GM10248 (cell line): ENCODE data around the gene MVB12B.

ENCODE experiments used
- CTCF ChIA-PET: fragments of 300-600 bp; sonication (Branson Sonifier 250); formaldehyde crosslinking; extraction: SDS; loops from one replicate; lab custom pipeline; 2021; ENCODE audit warnings: antibody characterized with exemption; lab: Yijun Ruan, JAX
- POLR2A ChIA-PET: fragments of 350-650 bp; sonication (Branson Sonifier 250); formaldehyde crosslinking; extraction: SDS; loops from one replicate; lab custom pipeline; 2020; ENCODE audit warnings: antibody characterized with exemption; lab: Yijun Ruan, JAX
- DNase-seq: peaks from one replicate; pipeline ENCODE4 v3.0.0; 2012; ENCODE audit errors: extremely low spot score
- TF ChIP-seq, protein P1 (sequence below): IDR thresholded peaks from 2 replicates; pipeline ENCODE4 v1.5.1; 2012; ENCODE audit warnings: mild to moderate bottlenecking, low read depth; ENCODE audit errors: extremely low read depth, missing control alignments, control extremely low read depth

MVB12B gene

GRCh38 chr9:126400571-126400970 lies 73.9 kb downstream of the MVB12B start:
- TF ChIP-seq, protein P1, sequence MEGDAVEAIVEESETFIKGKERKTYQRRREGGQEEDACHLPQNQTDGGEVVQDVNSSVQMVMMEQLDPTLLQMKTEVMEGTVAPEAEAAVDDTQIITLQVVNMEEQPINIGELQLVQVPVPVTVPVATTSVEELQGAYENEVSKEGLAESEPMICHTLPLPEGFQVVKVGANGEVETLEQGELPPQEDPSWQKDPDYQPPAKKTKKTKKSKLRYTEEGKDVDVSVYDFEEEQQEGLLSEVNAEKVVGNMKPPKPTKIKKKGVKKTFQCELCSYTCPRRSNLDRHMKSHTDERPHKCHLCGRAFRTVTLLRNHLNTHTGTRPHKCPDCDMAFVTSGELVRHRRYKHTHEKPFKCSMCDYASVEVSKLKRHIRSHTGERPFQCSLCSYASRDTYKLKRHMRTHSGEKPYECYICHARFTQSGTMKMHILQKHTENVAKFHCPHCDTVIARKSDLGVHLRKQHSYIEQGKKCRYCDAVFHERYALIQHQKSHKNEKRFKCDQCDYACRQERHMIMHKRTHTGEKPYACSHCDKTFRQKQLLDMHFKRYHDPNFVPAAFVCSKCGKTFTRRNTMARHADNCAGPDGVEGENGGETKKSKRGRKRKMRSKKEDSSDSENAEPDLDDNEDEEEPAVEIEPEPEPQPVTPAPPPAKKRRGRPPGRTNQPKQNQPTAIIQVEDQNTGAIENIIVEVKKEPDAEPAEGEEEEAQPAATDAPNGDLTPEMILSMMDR, result no peak
- DNase-seq, result no peak
- ChIA-PET CTCF (interaction anchor here (1.8 to 2.5 kb wide), 2 partner anchors 91 to 994 kb away, joined by 4 to 29 read pairs; no protein-coding TSS in a partner anchor), POLR2A (interaction anchor here (0.6 kb wide), 2 partner anchors 16 to 871 kb away, joined by 4 to 6 read pairs; no protein-coding TSS in a partner anchor)

DNA sequence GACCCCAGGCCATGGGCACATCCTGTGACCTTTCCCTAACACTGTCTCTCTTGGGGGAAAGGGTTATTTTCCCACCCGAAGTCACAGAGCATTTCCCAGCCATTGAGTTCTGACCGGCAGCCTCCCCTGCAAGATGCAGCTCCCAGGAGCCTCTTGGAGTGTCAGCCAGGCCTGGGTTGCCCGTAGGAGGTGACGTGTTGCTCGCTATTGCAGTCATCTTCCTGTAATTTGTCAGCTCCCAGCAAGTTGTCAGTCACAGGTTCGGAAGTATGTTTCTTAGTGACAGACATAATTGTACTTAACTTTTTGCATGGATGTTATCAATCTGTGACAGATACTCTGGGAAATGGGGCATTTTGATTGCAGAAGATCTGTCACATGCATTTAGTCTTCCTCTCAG lies 74.5 kb downstream of the MVB12B start:
- TF ChIP-seq, protein P1, result no peak
- POLR2A ChIA-PET, result interaction anchor here (0.6 kb wide), 2 partner anchors 17 to 872 kb away, joined by 4 to 6 read pairs; no protein-coding TSS in a partner anchor
- CTCF ChIA-PET, result interaction anchor here (1.8 kb wide), 1 partner anchor 90 kb away, joined by 4 read pairs; no protein-coding TSS in a partner anchor
- no peak for DNase-seq

DNA sequence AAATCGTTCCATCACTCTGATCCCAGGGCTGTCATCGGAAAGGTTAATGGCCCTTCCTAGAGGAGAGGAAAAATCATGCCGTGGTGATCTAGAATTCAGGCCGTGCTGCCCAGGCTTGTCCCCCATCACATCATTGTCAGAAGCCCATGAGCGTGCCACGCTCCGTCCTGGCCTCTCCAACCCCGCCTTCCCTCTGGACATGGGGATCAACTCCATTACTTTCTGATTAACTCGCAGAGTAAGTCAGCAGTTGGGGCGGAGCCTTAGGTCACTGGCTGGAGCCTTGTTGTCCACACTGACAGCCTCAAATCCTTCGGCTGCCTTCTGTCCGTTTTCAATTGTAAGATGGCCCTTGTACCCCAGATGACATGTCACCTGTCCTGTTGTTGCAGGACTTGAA lies 75.0 kb downstream of the MVB12B start:
- POLR2A ChIA-PET, result no interaction called here
- CTCF ChIA-PET, result no interaction called here
- TF ChIP-seq, protein P1, result no peak
- DNase-seq, result no peak

GRCh38 chr9:126403397-126403796 lies 76.8 kb downstream of the MVB12B start:
- POLR2A ChIA-PET, result no interaction called here
- TF ChIP-seq, protein P1, result no peak
- CTCF ChIA-PET, result no interaction called here
- no peak for DNase-seq

GRCh38 chr9:126404459-126404858 lies 77.8 kb downstream of the MVB12B start:
- CTCF ChIA-PET, result interaction anchor here (0.8 to 1.7 kb wide), 2 partner anchors 9 to 12 kb away, joined by 3 to 6 read pairs; no protein-coding TSS in a partner anchor
- POLR2A ChIA-PET, result no interaction called here
- TF ChIP-seq, protein P1, result no peak
- no peak for DNase-seq

- DNase-seq, result no peak
- ChIA-PET POLR2A (no interaction called here), CTCF (interaction anchor here (1.5 to 1.7 kb wide), 2 partner anchors 11 to 999 kb away, joined by 3 to 6 read pairs; no protein-coding TSS in a partner anchor)
- TF ChIP-seq, protein P1, result no peak
These were observed 79.5 kb downstream of the MVB12B start for GRCh38 chr9:126406075-126406667.
